Omental fat pad (tissue), 4 donors: ENCODE data around the gene TNC. TPM values are rescaled to one million over a fixed set of nuclear protein-coding genes. Genes with fewer than 3 reads are reported as not detected.

Experiments used
- ATAC-seq: fragments of 150-250 bp; one replicate; pipeline ENCODE4 v1.9.1; 2016; ENCODE audit warnings: mild to moderate bottlenecking, moderate library complexity; ENCODE audit not compliant: low FRiP score
- DNase-seq: peaks from one replicate; pipeline ENCODE4 v3.0.0-alpha.2; 2019; ENCODE audit warnings: low spot score
- CTCF ChIP-seq, 3 donors: fragments of 450-650 bp; IDR thresholded peaks; one replicate each; pipeline ENCODE4 v1.5.1; 2016 to 2017; ENCODE audit warnings: antibody characterized with exemption in 3 of 3, mild to moderate bottlenecking in 3 of 3, moderate library complexity in 2 of 3
- total RNA-seq, 4 donors: library from RNA; depleted of rRNA; stranded (reverse); fragments of >200 nt; gene quantifications; one replicate each; pipeline ENCODE4 v1.1.0, GENCODE V29; 2016

The TNC gene
- total RNA-seq, 4 donors from 2014 or later = 3.2 to 44.2 (median 10.0) TPM

- no peak for TF ChIP-seq CTCF (IDR thresholded peaks at IDR 0.05)
- no peak for DNase-seq
- ATAC-seq = no peak
Measured at GRCh38 chr9:115046824-115047223, 71.1 kb downstream of the TNC start.

- DNase-seq (no peak), ATAC-seq (no peak)
- TF ChIP-seq CTCF (IDR thresholded peaks at IDR 0.05) = no peak
Measured at GRCh38 chr9:115046199-115046598, 71.8 kb downstream of the TNC start.

- TF ChIP-seq CTCF (IDR thresholded peaks at IDR 0.05) = no peak
- ATAC-seq (no peak), DNase-seq (no peak)
Measured at GRCh38 chr9:115043632-115044031, 74.3 kb downstream of the TNC start.

GRCh38 chr9:115042781-115043509, 75.0 kb downstream of the TNC start:
- DNase-seq (no peak), ATAC-seq (no peak)
- TF ChIP-seq CTCF (IDR thresholded peaks at IDR 0.05) = no peak

- TF ChIP-seq CTCF (IDR thresholded peaks at IDR 0.05) = no peak
- ATAC-seq (no peak), DNase-seq (no peak)
Measured at GRCh38 chr9:115039516-115040120, 78.3 kb downstream of the TNC start.

- no peak for TF ChIP-seq CTCF (IDR thresholded peaks at IDR 0.05)
- DNase-seq (no peak), ATAC-seq (no peak)
Measured at GRCh38 chr9:115038178-115038577, 79.8 kb downstream of the TNC start.

- no peak for ATAC-seq
- no peak for TF ChIP-seq CTCF (IDR thresholded peaks at IDR 0.05)
- DNase-seq = no peak
Measured at GRCh38 chr9:115036691-115037090, 81.3 kb downstream of the TNC start.
